ENCODE results near the gene NPR3. TPM values are rescaled to one million over a fixed set of nuclear protein-coding genes. Genes with fewer than 3 reads are reported as not detected.
A peak's percentile ranks its signal among the peaks of the same experiment; 100 is the strongest.

NPR3 gene
- total and polyA plus RNA-seq, 2 of the 8 experiments (the other 6 are each of a cell fraction or from before 2014, with no cell fraction given): not detected

GRCh38 chr5:32713770-32714381 lies 2.8 kb downstream of the NPR3 start (continued):
- TF ChIP-seq CHD7 (IDR thresholded peaks at IDR 0.05; ENCODE audit: insufficient replicate concordance, low read length) (no peak), SP4 (IDR thresholded peaks at IDR 0.05; ENCODE audit: low read length) (no peak), POLR2AphosphoS5 (IDR thresholded peaks at IDR 0.05; ENCODE audit: low read depth, low read length) (no peak), SRF (IDR thresholded peaks at IDR 0.05; ENCODE audit: low read depth, low read length) (no peak), TAF1 (IDR thresholded peaks at IDR 0.05; ENCODE audit: low read depth, low read length) (no peak), TEAD4 (IDR thresholded peaks at IDR 0.05; ENCODE audit: low read depth, low read length) (no peak), KDM4A (IDR thresholded peaks at IDR 0.05; ENCODE audit: low read depth, low read length, severe bottlenecking) (peak; percentile 43), BRCA1 (IDR thresholded peaks at IDR 0.05; ENCODE audit: low read depth, low read length) (no peak), CBX5 (IDR thresholded peaks at IDR 0.05; ENCODE audit: low read depth, low read length) (no peak), EGR1 (IDR thresholded peaks at IDR 0.05; ENCODE audit: borderline replicate concordance, low read depth, low read length) (no peak), EP300 (IDR thresholded peaks at IDR 0.05; ENCODE audit: borderline replicate concordance in 1 of 2, low read depth in 2 of 2, low read length in 2 of 2) (no peak), BACH1 (IDR thresholded peaks at IDR 0.05; ENCODE audit: low read length) (no peak)

Data from H1 (cell line).